22Rv1 (cell line): Measurements from ENCODE around the gene AK2.
"Not testable (repeated sequence)": the region's sequence is repeated elsewhere in the genome, so short reads cannot be mapped to it uniquely, and the experiment has no call there.

ENCODE experiments used
- H3K27ac ChIP-seq: fragments of 450-650 bp; 2 replicates; pipeline ENCODE4 v1.5.1; 2017
- CTCF ChIP-seq: fragments of 450-650 bp; IDR thresholded peaks from 2 replicates; pipeline ENCODE4 v1.5.1; 2017; ENCODE audit warnings: mild to moderate bottlenecking
- ZFX ChIP-seq: fragments of 450-650 bp; IDR thresholded peaks from 2 replicates; pipeline ENCODE4 v1.6.1; 2017; ENCODE audit warnings: antibody characterized with exemption, borderline replicate concordance

Gene AK2

GRCh38 chr1:33080373-33080772 lies 43.7 kb upstream of the AK2 start:
- no peak overlapping the region for H3K27ac ChIP-seq

DNA sequence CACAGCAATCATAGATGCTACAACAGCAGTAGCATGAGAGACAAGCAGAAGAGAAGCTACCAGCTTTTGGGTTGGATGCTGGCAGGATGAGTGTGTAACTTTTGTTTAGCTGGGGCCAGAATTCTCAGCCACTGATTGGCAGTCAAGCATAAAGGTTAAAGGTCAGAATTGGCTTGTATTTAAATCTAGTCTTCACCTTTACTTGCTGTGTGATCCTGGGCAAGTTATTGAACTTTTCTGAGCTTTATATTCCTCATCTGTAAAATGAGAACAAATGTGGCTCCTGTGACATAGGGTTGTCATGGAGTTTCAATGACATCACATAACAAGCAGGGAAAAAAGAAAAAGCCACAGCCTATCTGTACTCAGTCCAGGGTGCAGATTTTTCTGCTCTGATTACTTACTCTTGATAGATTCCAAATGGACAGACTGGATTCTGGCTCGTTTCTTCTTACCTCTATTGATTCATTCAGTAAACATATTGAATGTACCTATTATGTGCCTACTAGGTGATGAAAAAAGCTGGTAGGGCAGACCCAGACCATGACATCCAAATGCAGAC lies 41.4 kb upstream of the AK2 start:
- TF ChIP-seq ZFX (no peak), CTCF (no peak)
- no peak overlapping the region for H3K27ac ChIP-seq

More at GRCh38 chr1:33080373-33080772, 43.7 kb upstream of the AK2 start:
- TF ChIP-seq CTCF (no peak), ZFX (no peak)

GRCh38 chr1:33074193-33074945 lies 37.7 kb upstream of the AK2 start:
- TF ChIP-seq CTCF = no peak
- no peak for TF ChIP-seq ZFX
- no peak overlapping the region for H3K27ac ChIP-seq

GRCh38 chr1:33072707-33073106 lies 36.0 kb upstream of the AK2 start:
- H3K27ac ChIP-seq = no peak overlapping the region

GRCh38 chr1:33070628-33071027 lies 33.9 kb upstream of the AK2 start:
- TF ChIP-seq ZFX = no peak
- no peak for TF ChIP-seq CTCF
- no peak overlapping the region for H3K27ac ChIP-seq

More at GRCh38 chr1:33072707-33073106, 36.0 kb upstream of the AK2 start:
- TF ChIP-seq CTCF (no peak), ZFX (no peak)

DNA sequence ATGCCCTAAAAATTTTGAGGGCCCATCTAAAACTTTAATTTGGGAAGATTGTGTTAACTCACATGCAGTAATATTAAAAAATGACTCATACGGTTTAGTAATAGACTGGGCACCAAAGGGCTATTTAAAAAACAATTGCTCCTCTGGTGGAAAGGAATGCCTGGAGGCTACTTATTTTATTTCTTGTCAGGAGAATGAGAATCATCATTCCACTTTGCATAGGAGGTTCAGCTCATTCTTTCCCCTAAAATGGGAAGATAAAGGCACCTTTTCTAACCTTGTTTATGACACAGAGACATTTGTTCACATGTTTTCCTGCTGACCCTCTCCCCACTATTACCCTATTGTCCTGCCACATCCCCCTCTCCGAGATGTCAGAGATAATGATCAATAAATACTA lies 31.4 kb upstream of the AK2 start:
- not testable (repeated sequence) for H3K27ac ChIP-seq

DNA sequence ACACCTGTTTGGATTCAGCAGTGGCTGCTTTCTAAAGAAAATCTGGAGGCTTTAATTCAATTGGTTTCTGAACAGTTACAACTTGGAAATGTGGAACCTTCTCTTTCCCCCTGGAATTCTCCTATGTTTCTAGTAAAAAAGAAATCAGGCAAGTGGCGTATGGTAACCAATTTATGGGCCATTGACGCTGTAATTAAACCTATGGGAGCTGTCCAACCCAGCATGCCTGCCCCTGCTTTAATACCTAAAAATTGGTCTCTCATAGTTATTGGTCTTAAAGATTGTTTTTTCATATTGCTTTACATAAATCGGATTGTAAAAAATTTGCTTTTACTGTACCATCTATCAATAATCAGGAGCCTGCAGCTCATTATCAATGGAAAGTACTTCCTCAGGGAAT lies 29.8 kb upstream of the AK2 start:
- H3K27ac ChIP-seq = not testable (repeated sequence)

DNA sequence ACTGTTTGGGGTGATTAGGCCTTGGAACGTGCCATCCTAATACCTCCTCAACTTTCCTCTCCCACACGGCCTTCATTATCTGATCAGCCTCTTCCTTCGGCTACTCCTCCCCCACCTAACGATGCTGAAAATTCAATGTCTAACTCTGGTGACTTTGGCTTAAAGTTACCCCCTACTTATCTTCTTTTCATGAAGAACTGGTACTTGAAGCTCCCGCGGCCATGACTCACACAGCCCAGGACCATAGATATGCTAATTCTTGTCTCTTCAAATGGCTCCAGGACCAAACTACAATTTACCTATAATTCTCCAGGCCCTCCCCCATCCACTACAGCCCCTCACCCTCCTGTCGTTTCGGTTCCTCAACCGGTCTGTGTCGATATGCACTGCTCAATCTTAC lies 28.6 kb upstream of the AK2 start:
- no peak for TF ChIP-seq ZFX
- TF ChIP-seq CTCF = no peak
- H3K27ac ChIP-seq = no peak overlapping the region

- not testable (repeated sequence) for H3K27ac ChIP-seq
These were observed 27.6 kb upstream of the AK2 start for GRCh38 chr1:33064284-33064683.
